HG02840 (cell line): ENCODE results near the gene ATP11C.
"Not testable (repeated sequence)": the region's sequence is repeated elsewhere in the genome, so short reads cannot be mapped to it uniquely, and the experiment has no call there.

Experiments
- ATAC-seq: cut with Tn5 transposase; IDR thresholded peaks from one replicate; pipeline ENCODE4 v1.9.1; 2021; ENCODE audit warnings: mild to moderate bottlenecking, moderate library complexity, moderate number of reproducible peaks; ENCODE audit not compliant: unreplicated experiment, low FRiP score

ATP11C gene

GRCh38 chrX:139932901-139933796 lies at the start of gene ATP11C:
ATP11C (minus strand) TSS chrX:139933053; CDS start chrX:139932042, 1,011 bp downstream.
- peak; percentile 72 for ATAC-seq

GRCh38 chrX:139974471-139974870 lies 41.6 kb upstream of the ATP11C start:
- no peak for ATAC-seq

GRCh38 chrX:139972629-139973624 lies 40.1 kb upstream of the ATP11C start:
- ATAC-seq, result no peak

- no peak for ATAC-seq
Observed at GRCh38 chrX:139972113-139972512, 39.3 kb upstream of the ATP11C start.

- no peak for ATAC-seq
Observed at GRCh38 chrX:139971394-139971749, 38.5 kb upstream of the ATP11C start.

GRCh38 chrX:139969286-139969685 lies 36.4 kb upstream of the ATP11C start:
- ATAC-seq, result no peak

GRCh38 chrX:139967750-139968149 lies 34.9 kb upstream of the ATP11C start:
- no peak for ATAC-seq

GRCh38 chrX:139967300-139967699 lies 34.4 kb upstream of the ATP11C start:
- ATAC-seq, result no peak

- not testable (repeated sequence) for ATAC-seq
Observed at GRCh38 chrX:139966159-139966558, 33.3 kb upstream of the ATP11C start.

- no peak for ATAC-seq
Observed at GRCh38 chrX:139965421-139965820, 32.6 kb upstream of the ATP11C start, which contains the start of gene CXorf66. CXorf66 (minus strand) TSS chrX:139965521; CDS start chrX:139965496, 25 bp downstream.

- ATAC-seq, result not testable (repeated sequence)
Observed at GRCh38 chrX:139961091-139961490, 28.2 kb upstream of the ATP11C start.

- ATAC-seq, result no peak
Observed at GRCh38 chrX:139949703-139950102, 16.9 kb upstream of the ATP11C start.

GRCh38 chrX:139945075-139945474 lies 12.2 kb upstream of the ATP11C start:
- ATAC-seq, result no peak

- no peak for ATAC-seq
Observed at GRCh38 chrX:139936259-139936658, 3.4 kb upstream of the ATP11C start.

GRCh38 chrX:139933904-139934303 lies 1.1 kb upstream of the ATP11C start:
- no peak for ATAC-seq

- peak; percentile 42 for ATAC-seq
Observed at GRCh38 chrX:139932073-139932900, 566 bp downstream of the ATP11C start.

GRCh38 chrX:139931646-139932072 lies 1.2 kb downstream of the ATP11C start:
- no peak for ATAC-seq

- ATAC-seq, result no peak
Observed at GRCh38 chrX:139930916-139931645, 1.8 kb downstream of the ATP11C start.

GRCh38 chrX:139930401-139930800 lies 2.5 kb downstream of the ATP11C start:
- ATAC-seq, result no peak
